ENCODE results near the gene ZNF558.

ZNF558 gene

GRCh38 chr19:8840708-8841107, 8.6 kb upstream of the ZNF558 start:
- TF ChIP-seq TAF1 (IDR thresholded peaks at IDR 0.05; ENCODE audit: borderline replicate concordance, insufficient read depth, low read length) (no peak), REST (IDR thresholded peaks at IDR 0.05; ENCODE audit: insufficient read depth in 1 of 2, low read depth in 2 of 2, low read length in 2 of 2) (no peak)

GRCh38 chr19:8835877-8836276, 3.8 kb upstream of the ZNF558 start:
- TF ChIP-seq SIN3A (IDR thresholded peaks at IDR 0.05; ENCODE audit: borderline replicate concordance, insufficient read depth, low read length) (no peak), REST (IDR thresholded peaks at IDR 0.05; ENCODE audit: insufficient read depth in 1 of 2, low read depth in 2 of 2, low read length in 2 of 2) (no peak), TAF1 (IDR thresholded peaks at IDR 0.05; ENCODE audit: borderline replicate concordance, insufficient read depth, low read length) (no peak), FOXP2 (optimal IDR thresholded peaks at IDR 0.05; ENCODE audit: borderline replicate concordance, extremely low read depth, extremely low read length, insufficient read depth) (no peak), POLR2AphosphoS5 (IDR thresholded peaks at IDR 0.05; ENCODE audit: low read depth, low read length) (no peak)

GRCh38 chr19:8835446-8835845, 3.3 kb upstream of the ZNF558 start:
- TF ChIP-seq REST (IDR thresholded peaks at IDR 0.05; ENCODE audit: insufficient read depth in 1 of 2, low read depth in 2 of 2, low read length in 2 of 2): no peak
- TF ChIP-seq FOXP2 (optimal IDR thresholded peaks at IDR 0.05; ENCODE audit: borderline replicate concordance, extremely low read depth, extremely low read length, insufficient read depth): no peak
- no peak for TF ChIP-seq TAF1 (IDR thresholded peaks at IDR 0.05; ENCODE audit: borderline replicate concordance, insufficient read depth, low read length)
- no peak for TF ChIP-seq POLR2AphosphoS5 (IDR thresholded peaks at IDR 0.05; ENCODE audit: low read depth, low read length)
- TF ChIP-seq SIN3A (IDR thresholded peaks at IDR 0.05; ENCODE audit: borderline replicate concordance, insufficient read depth, low read length): no peak

GRCh38 chr19:8831832-8832131, 322 bp downstream of the ZNF558 start:
- TF ChIP-seq POLR2AphosphoS5 (IDR thresholded peaks at IDR 0.05; ENCODE audit: low read depth, low read length) (no peak), FOXP2 (optimal IDR thresholded peaks at IDR 0.05; ENCODE audit: borderline replicate concordance, extremely low read depth, extremely low read length, insufficient read depth) (no peak), REST (IDR thresholded peaks at IDR 0.05; ENCODE audit: insufficient read depth in 1 of 2, low read depth in 2 of 2, low read length in 2 of 2) (no peak), TAF1 (IDR thresholded peaks at IDR 0.05; ENCODE audit: borderline replicate concordance, insufficient read depth, low read length) (no peak), SIN3A (IDR thresholded peaks at IDR 0.05; ENCODE audit: borderline replicate concordance, insufficient read depth, low read length) (no peak)

GRCh38 chr19:8831373-8831772, 731 bp downstream of the ZNF558 start:
- TF ChIP-seq TAF1 (IDR thresholded peaks at IDR 0.05; ENCODE audit: borderline replicate concordance, insufficient read depth, low read length) (no peak), SIN3A (IDR thresholded peaks at IDR 0.05; ENCODE audit: borderline replicate concordance, insufficient read depth, low read length) (no peak), POLR2AphosphoS5 (IDR thresholded peaks at IDR 0.05; ENCODE audit: low read depth, low read length) (no peak), REST (IDR thresholded peaks at IDR 0.05; ENCODE audit: insufficient read depth in 1 of 2, low read depth in 2 of 2, low read length in 2 of 2) (no peak)

Data from PFSK-1 (cell line).